Activated T-cell treated with anti-CD3 and anti-CD28 coated beads, Interleukin-2, amount 50 U/mL, for 48 hours (primary cell): ENCODE measurements around the gene HADHB.
A peak's percentile ranks its signal among the peaks of the same experiment; 100 is the strongest.
"Not testable (repeated sequence)": the region's sequence is repeated elsewhere in the genome, so short reads cannot be mapped to it uniquely, and the experiment has no call there.

Source experiments
- DNase-seq, 2 experiments: peaks; one replicate each; pipeline ENCODE4 v3.0.0-alpha.2; 2020

Gene HADHB

DNA sequence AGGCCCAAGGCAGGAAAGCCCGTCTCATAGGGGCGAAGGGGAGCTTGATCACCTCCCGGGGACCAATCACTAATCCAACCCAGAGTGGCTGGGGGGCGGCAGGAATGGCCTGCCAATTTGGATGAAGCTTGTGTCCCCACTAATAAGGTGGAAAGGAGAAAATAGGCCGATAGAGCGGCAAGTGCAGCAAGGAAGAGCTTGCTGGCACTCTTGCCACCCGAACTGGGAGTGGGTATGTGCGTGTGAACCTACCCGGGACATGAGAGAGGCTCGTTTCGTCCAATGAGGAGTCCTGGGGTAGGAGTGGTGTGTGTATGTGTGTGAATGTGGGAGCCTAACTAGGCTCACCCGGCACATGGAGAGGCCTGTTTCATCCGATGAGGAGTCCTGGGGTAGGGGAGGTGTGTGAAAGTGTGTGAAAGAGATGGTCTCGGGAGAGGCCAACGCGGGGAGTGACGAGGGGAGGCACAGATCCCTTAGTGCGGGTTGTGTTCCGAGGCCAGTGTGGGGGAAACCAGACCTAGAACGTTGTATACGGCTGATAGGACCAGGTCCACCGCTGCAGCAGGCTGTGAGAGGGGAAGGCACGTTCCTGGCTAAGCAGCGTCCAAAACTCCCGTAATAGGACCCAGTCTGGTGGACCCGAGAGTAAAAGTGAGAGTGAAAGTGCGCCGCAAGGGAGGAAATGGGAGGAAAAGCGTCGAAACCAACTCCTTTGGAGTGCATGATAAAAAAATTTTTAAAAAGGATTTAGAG is 54.1 kb downstream of the HADHB start:
- peak; percentile 54 to 57 for DNase-seq

DNA sequence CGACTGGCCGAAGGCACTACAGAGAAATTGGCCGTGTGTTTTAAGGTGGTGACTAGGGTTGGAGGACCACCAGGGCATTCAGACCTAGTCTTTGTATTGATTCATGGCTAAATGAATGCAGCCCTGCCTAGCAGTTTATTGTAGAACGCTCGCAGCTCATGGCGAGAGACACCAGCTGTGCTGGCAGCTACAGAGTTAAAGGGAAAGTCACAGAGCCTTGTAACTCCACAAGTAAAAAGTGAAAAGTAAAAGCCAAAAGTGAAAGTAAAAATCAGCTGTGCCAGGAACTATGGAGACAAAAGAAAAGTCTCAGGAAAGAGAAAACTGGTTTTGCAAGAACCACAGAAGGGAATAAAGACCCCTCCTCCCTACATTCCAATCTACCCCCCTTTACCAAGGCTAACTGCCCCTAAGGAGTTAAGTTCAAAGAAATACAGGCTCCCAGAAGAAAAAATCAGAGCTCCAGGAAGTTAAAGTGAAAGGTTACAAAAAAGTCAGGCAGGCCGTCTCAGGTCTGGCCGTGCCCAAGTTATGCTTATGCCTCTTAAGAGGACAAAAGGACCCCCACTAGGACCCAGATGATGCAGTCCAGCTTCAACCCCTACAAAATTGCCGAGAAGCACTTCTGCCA is 54.8 kb downstream of the HADHB start:
- peak; percentile 37 to 44 for DNase-seq

DNA sequence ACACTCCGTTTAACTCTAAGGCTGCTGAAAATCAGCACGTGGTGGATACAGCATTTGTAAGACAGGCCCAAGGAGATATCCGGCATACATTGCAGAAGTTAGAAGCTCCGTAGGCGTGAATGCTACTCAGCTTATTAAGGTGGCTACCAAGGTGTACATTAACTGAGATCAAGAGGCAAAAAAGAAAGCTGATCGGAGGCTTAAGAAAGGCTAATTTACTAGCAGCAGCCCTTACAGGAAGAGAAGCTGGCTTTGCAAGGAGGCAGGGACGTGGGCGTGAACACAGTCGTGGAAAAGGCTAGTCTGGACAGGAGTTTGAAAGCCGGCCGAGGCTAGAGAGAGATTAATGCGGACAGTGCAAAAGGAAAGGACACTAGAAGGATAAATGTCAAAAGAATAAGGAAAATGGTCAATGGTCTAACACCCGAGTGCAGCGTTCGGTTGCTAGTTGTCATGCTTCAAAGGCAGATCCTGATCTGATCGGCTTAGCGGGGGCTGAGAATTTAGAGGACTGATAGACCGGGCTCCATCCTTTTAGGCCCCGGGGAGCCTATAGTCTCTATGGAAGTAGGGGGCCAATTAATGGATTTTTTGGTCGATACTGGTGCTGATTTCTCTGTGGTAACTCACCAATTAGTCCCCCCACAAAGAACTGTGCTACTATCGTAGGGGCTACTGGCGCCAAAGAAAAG is 55.6 kb downstream of the HADHB start:
- DNase-seq = peak; percentile 30 to 35

DNA sequence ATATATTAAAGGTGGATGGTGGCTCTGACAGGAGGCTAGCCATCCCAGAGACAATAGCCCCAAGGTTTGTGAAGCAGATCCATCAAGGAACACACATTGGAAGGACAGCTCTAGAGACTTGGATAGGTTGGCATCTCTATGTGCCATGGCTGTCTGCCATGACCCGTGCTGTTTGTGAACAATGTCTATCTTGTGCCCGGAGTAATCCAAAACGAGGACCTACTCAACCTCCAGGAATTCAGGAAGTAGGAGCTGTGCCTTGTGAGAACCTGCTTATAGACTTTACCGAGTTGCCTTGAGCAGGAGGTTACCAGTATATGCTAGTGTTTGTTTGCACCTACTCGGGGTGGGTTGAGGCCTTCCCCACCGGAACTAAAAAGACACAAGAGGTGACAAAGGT is 58.1 kb downstream of the HADHB start:
- DNase-seq = no peak

DNA sequence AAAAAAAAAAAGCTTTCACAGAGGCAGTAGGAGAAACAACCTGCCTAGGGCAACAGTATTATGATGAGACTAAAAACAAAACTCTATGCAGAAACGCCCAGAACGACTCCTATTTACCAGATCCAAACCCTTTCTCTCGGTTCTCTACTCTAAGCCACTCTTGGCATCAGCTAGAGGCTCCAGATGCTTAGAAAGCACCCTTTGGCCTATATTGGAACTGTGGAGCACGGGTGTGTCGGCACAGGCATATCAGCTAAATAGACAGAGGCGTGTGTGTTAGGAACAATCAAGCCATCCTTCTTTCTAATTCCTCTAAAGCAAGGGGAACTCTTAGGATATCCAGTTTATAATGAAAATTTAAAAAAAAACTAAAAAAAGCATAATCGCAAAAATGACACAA is 60.4 kb downstream of the HADHB start:
- not testable (repeated sequence) for DNase-seq

DNA sequence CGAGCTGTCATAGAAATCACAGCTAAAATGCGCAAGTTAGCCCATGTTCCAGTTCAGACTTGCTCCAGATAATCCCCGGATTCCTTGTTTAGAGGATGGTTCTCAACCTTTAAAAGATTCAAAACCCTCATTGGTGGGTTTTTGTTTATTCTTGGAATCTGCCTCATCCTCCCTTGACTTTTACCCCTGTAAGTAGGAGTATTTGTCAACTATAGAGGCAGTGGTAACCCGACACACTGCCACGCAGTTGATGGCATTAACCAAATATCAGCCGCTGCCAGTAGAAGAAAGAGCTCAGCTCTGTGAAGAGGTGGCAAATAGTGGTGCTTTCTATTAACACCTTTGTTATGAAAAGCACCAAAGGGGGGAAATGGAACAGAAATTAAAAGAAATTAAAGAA is 60.8 kb downstream of the HADHB start:
- no peak for DNase-seq

DNA sequence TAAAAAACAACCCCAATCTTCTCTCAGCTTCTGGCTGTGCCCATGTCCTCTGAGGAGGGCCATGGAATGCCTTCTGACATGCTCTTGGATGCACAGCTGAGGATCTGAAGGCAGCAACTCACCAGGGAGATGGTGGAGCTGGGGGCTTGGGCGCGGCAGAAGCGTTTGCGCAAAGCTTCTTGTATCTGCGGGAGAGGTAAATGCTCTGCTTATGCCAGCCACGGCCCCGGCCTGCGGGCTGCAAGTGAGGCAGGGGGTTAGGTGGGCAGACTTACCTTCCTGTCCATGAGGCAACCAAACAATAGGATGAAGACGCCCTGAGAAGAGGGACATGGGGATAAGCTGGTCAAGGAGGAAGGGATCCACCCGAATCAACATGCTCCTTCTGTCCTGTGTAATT is 65.2 kb downstream of the HADHB start:
- no peak for DNase-seq

DNA sequence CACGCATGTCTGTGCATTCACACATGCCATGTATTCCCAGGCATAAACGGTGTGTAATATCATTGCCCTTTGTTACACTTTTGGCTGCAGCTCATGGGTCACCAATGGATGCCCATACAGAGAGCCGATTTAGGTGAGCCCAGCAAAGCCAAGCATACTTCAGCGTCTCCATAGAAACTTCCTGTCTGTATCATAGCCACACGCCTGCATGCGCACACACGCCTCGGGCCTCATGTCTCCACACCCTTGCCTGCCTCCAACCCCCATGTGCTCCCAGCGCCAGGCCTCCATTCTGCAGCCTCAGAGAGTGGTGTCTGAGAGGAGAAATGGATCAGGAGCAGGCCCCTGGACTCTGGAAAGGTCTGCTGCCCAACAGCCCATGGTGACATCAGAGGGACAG is 67.7 kb downstream of the HADHB start:
- DNase-seq = no peak

DNA sequence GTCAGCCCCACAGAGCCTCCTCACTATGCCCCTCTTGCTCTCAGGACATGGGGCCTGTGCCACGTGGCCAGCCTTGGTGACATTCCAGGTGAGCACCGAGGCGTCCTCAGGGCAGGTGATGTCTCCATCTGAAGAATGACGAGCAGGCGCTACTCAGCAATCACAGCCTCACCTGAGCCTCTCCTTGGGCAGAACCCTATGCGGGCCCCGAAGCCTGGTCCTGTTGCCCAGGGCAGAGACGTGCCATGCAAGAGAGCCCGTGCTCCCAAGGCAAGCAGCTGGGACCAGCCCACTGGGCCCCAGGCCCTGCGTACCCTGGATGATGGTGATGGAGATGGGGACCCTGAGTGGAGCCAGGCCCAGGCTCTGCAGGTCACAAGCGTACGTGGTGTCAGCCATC is 68.7 kb downstream of the HADHB start:
- no peak for DNase-seq

DNA sequence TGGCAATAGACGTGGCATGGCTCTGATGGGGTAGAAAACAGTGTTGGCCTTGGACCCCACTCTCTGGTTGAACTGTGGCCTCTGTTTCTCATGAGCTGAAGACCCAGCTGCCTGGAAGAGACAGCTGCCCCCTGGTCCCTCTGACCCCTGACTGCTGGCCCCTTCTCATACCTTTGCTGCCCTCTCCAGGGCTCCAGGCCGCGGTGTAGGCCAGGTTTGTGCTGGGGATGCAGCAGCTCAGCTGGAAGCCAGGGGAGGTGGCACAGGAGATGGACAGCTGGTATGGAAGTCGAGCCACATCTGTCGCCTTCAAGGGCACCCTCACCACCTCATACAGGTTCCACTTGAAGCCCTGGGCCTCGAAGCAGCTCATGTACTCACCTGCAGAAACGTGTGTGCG is 69.5 kb downstream of the HADHB start:
- no peak for DNase-seq

DNA sequence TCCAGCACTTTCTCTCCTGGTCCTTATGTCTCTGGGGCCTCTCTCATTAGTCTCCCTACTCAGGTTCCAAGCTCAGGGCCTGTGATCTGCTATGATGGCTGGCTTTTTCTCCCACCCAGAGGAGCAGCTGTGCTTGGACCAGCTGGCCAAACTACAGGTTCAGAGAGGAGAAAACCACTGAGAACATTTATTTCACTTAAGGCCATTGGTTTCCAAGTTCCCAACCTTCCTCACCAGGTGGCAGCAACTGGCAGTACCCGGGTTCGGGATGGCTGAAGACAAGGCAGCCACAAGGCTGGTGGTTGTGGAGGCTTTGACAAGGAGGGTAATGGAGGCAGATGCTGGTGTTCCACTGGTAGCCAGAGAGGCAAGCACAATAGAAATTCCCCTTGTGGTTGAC is 71.3 kb downstream of the HADHB start:
- no peak for DNase-seq

DNA sequence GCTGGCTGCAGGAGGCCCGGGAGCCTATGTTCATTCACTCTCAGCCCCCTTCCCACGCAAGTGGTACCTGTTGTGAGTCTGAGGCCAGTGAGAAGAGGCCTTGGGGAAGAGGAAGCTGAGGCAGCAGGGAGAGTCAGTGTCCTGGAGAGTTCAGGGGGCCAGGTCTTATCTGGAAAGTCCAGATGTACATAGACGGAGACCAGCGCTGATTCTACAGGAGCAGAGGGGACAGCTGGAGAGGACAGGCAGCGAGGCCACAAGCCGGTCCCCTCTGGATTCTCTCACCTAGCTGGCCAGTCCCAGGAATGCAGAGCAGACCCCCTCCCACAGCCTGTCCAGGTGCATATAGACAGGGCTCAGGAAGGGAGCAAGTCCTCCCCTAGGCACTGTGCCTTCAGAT is 72.1 kb downstream of the HADHB start:
- no peak for DNase-seq

DNA sequence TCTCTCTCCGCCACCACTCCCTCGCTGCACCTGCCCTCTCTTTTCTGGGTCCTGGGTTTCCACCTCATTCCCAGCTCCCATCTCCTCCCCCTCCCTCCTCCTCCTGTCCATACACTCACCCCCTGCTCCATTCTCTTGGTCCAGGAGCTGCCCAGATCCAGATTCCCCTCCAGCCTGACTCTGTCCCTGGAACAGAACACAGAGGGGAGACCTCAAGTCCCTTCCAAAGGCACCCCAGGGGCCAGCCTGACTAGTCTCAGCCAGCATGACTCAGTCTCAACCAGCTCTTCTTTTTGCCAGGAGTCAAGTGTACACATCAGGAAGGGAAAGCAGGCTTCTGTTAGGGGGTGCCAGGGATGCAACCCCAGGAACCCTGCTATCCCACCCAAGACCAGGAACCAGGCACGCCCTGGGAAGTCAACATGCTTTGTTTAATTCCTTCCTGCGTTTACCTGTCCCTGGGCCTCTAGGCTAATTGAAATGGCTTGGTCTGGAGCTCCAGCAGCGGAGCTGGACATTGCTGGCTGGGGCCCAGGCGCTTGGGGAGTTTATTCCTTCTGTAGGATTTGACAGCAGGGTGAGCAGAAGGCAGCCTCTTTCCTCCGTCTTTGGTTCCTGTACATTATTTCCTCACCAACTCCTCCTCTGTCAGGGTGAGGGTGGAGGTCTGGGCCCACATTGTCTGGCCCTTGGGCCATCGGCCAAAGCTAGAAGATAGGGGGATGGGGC is 72.8 kb downstream of the HADHB start:
- no peak for DNase-seq

DNA sequence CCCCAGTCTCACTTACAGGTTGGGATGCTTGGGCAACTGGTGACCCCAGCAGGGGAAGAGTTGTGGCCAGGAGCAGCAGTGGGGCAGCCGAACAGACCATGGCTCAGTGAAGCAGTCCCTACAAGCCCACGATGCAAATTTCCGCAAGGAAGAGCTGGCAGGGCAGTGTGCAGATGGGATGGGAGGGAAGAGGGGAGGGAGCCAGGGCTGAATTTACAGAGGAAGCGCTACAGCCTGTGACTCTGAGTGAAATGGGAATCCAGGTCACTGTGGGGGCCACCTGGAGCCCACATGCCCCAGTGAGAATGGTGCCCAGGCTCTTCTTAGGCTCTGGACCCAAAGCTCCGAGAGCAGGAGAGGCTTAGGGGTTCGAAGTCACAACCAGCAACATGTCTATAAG is 74.2 kb downstream of the HADHB start:
- DNase-seq = no peak

DNA sequence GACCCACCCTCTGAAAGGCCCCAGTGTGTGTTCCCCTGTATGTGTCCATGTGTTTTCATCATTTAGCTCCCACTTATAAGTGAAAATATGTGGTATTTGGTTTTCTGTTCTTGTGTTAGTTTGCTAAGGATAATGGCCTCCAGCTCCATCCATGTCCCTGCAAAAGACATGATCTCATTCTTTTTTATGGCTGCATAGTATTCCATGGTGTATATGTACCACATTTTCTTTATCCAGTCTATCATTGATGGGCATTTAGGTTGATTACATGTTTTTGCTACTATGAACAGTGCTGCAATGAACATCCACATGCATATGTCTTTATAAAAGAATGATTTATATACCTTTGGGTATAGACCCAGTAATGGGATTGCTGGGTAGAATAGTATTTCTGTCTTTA is 79.7 kb downstream of the HADHB start:
- DNase-seq = not testable (repeated sequence)

DNA sequence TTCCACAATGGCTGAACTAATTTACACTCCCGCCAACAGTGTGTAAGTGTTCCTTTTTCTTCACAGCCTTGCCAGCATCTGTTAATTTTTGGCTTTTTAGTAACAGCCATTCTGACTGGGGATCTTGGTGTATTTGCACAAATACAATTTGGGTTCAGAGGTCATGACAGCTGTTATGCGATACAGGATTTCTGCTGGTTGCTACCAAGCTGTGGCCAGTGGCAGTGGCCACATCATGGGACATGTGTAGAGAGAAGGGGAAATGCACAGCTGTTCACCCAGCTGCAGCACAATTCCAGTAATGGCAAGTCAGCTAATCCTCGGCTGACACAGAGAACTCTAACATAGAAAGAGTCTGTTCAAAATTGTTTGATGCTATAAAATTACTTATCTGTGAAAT is 80.2 kb downstream of the HADHB start:
- no peak for DNase-seq

DNA sequence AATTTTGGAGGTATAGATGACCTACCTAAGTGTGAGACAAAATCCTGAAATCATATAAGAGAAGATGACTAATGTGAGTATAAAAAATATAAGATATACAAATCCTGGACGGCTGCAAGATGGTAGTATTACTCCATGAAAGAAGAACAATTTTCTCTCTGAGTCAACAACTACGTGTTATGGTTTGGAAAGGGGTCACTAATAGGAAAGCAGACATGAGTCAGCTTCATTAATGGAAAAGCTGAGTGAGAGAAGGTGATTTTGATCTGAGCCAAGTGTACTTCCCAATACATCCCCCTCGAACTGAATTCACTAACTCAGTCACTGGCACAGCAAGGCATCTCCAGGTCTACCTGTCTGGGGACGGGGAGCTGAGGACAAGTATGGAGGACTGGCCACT is 81.1 kb downstream of the HADHB start:
- DNase-seq = no peak

DNA sequence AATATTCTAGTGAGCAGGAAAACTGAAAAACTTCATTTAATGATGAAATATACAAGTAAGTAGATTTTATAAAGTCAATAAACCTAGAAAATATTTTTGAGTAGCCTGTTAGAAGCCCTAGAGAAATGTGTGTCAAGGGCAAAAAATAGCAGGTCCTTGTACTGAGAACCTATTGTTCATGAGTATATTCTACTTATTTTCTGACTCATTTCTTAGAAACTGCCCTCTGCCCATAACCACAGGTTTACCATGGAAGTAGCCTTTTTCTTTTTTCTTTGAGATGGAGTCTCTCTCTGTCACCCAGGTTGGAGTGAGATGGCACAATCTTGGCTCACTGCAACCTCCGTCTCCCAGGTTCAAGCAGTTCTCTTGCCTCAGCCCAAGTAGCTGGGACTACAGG is 81.8 kb downstream of the HADHB start:
- DNase-seq = no peak

DNA sequence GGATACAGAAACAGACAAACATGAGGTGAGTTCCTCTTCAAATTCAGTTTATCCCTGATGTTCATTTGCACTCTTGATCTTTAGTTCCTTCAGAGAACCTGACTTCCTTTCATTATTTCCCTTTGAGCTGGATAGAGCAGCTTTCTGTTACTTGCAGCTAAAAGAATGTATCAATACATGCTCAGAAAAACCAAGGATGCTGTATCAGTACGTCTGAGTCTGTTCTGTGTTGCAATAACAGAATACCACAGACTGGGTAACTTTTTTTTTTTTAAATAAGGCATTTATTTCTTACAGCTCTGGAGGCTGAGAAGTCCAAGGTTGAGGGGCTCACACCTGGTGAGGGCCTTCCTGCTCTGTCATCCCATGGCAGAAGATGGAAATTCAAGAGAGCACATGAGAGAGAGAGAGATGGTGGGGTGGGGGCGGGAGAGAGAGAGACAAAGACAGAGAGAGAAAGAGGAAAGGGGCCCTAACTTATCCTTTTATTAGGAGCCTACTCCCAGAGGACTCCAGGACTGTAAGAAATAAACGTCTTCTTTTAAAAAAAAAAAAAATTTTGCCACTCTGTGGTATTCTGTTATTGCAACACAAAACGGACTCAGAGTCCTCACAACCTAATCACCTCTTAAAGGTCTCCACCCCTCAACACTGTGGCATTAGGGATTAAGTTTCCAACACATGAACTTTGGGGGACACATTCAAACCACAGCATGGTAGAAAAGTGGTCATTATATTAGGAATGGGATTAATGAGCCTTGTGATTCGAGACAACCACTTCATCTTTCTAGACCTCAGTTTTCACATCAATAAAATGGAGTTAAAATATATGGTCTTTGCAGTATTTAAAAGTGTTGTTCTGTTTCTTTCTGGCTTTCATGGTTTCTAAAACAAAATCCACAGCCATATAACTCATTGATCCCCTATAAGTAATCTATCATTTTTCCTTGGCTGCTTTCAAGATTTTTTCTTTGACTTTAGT is 82.8 kb downstream of the HADHB start:
- no peak for DNase-seq

DNA sequence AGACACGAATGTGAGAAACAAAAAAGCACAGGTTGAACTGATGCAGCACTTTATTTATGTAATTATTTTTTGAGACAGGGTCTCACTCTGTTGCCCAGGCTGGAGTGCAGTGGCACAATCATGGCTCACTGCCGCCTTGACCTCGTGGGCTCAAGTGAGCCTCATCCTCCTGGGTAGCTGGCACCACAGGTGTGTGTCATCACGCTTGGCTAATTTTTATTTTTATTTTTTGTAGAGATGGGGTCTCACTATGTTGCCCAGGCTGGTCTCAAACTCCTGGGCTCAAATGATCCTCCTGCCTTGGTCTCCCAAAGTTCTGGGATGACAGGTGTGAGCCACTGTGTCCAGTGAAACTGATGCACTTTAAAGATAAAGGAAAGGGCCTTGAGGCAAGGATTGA is 84.3 kb downstream of the HADHB start:
- DNase-seq = not testable (repeated sequence)

DNA sequence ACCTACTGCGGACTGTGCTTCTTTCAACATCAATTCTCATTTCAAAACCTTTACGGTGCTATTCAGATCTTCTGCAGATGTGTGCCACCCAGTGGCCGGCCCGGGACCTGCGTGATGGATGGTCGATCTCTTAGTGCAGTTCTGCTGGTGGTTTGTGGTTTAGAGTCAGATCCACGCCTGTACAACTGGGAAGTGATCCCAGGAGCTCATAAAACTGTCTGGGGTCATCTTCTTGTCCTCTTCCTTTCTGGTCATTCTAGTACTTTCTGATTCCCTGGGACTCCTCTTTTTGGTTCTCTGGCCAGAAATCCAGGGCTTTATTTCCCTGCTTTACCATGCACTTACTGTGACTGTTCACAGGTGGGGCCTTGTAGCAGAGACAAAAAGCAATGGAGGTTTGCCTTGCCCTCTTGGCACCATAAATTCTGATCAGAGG is 85.4 kb downstream of the HADHB start:
- peak; percentile 91 for DNase-seq

DNA sequence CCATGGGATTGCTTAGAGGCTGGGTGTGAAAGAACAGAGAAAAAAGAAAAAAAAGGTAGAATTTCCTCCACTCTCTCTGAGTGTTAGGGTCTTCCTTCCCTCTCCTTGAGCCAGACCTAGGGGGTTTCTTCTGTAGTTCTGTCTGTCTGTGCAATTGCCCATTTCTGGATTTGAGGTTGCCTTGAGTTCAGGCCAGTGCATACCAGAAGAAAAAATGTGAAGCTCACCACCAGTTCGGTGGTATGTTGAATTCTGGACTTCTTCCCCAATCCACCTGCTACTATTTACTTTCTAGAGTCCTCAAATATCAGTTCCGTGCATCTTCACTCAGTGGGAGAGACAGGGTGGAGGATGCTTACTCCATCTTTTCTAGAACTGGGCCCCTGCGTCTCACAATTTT is 85.9 kb downstream of the HADHB start:
- DNase-seq = no peak
